A549 (cell line): Measurements from ENCODE around the gene SCGB1C2.

Experiments
- JUN ChIP-seq, 2 experiments: fragments of >200 bp; sonication (Bioruptor Twin); formaldehyde crosslinking; IDR thresholded peaks; 2 replicates in 1 of 2; 3 replicates in 1 of 2; pipeline ENCODE4 v1.6.1; 2016 to 2017
- MAFK ChIP-seq: fragments of 450-650 bp; IDR thresholded peaks from 2 replicates; pipeline ENCODE4 v1.6.1; 2014; ENCODE audit not compliant: partially characterized antibody
- MAZ ChIP-seq: fragments of 150-350 bp; IDR thresholded peaks from 2 replicates; pipeline ENCODE4 v1.6.1; 2014; ENCODE audit warnings: antibody characterized with exemption, low read depth, low read length, borderline replicate concordance
- POLR2A ChIP-seq: IDR thresholded peaks from 2 replicates; pipeline ENCODE4 v1.6.1; 2012; ENCODE audit warnings: mild to moderate bottlenecking, low read length

DNA sequence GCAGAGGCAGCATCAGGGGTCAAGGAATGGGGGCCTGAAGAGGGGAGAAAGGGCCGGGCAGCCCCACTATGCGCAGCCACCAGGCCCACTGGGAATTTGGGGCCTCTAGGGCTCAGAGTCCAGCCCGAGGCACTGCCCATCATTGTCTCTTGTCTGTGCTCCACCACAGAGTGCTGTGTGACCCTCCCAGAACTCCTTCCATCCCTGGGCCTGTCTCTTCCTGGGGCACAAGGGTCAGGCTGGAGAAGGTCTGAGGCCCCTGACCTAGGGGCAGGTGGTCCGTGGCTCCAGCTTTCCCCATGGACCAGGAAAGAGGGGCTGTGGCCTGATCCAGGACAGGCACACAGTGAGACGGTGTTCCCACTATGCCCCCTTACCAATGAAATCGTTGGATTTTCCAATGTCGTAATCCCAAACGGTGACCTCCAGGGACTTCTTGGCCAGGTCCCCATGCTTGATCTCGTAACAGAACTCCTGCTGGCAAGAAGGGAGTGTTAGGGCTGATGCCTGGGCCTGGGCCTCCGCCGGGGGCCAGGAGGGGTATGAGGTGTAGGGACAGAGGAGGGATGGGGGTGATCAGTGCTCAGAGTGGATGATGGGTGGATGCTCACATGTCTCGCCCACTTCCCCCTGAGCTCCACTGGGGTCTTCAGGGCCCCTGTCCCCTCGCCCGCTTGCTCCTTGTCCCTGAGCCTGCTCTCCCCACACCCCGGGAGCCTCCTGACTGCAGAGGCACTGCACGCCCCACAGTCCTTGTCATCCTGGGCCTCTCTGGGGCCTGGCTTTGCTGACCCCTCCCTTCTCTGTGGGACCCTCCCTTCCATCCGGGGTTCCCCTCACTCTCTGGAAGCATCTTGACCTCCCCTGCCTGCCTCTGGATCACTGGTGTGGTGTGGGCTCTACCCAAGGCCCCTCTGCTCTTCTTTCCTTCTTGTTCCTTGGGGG, 10.7 kb downstream of the SCGB1C2 start:
- no peak for TF ChIP-seq JUN (IDR thresholded peaks at IDR 0.05)
- no peak for TF ChIP-seq MAFK
- no peak for TF ChIP-seq MAZ
- no peak for TF ChIP-seq POLR2A
